ENCODE measurements around the gene SERHL2.
A peak's percentile ranks its signal among the peaks of the same experiment; 100 is the strongest.
"Not testable (repeated sequence)": the region's sequence is repeated elsewhere in the genome, so short reads cannot be mapped to it uniquely, and the experiment has no call there.

SERHL2 gene

GRCh38 chr22:42604403-42604802 lies 50.6 kb downstream of the SERHL2 start:
- no peak for ATAC-seq
- H3K9me3 Mint-ChIP-seq: no peaks in the 10 kb centered on the region
- H3K27me3 Mint-ChIP-seq: no peaks in the 10 kb centered on the region
- H3K4me1 Mint-ChIP-seq: peaks cover 60% of the 10 kb centered on the region
- no peak overlapping the region for H3K27ac Mint-ChIP-seq
- no peak for DNase-seq
- H3K4me3 Mint-ChIP-seq: no peak overlapping the region

- not testable (repeated sequence) for DNase-seq, H3K9me3 Mint-ChIP-seq, ATAC-seq, H3K4me3 Mint-ChIP-seq, H3K27me3 Mint-ChIP-seq
- H3K27ac Mint-ChIP-seq: peak overlapping the region in 1 of 2 donors; percentile 91
- peaks cover 83% of the 10 kb centered on the region for H3K4me1 Mint-ChIP-seq
Measured at GRCh38 chr22:42607641-42608040, 53.9 kb downstream of the SERHL2 start.

- Mint-ChIP-seq H3K4me1 (peaks cover 83% of the 10 kb centered on the region), H3K4me3 (no peak overlapping the region), H3K9me3 (no peaks in the 10 kb centered on the region), H3K27ac (peak overlapping the region; percentile 37 to 78), H3K27me3 (no peaks in the 10 kb centered on the region)
- DNase-seq (no peak), ATAC-seq (no peak)
Measured at GRCh38 chr22:42608136-42608822, 54.5 kb downstream of the SERHL2 start.

- ATAC-seq (peak; percentile 53), DNase-seq (no peak)
- Mint-ChIP-seq H3K27me3 (no peaks in the 10 kb centered on the region), H3K27ac (peak overlapping the region; percentile 37 to 78), H3K4me3 (no peak overlapping the region), H3K9me3 (no peaks in the 10 kb centered on the region), H3K4me1 (peaks cover 83% of the 10 kb centered on the region)
Measured at GRCh38 chr22:42608823-42609361, 55.1 kb downstream of the SERHL2 start.

GRCh38 chr22:42610186-42610585 lies 56.4 kb downstream of the SERHL2 start:
- Mint-ChIP-seq H3K27me3 (no peaks in the 10 kb centered on the region), H3K27ac (peak overlapping the region in 1 of 2 donors; percentile 34), H3K9me3 (no peaks in the 10 kb centered on the region), H3K4me1 (peaks cover 83% of the 10 kb centered on the region), H3K4me3 (no peak overlapping the region)
- DNase-seq: no peak
- ATAC-seq: no peak

GRCh38 chr22:42611051-42611450 lies 57.3 kb downstream of the SERHL2 start:
- Mint-ChIP-seq H3K27me3 (no peaks in the 10 kb centered on the region), H3K4me3 (peak overlapping the region in 1 of 2 donors; percentile 15), H3K9me3 (no peaks in the 10 kb centered on the region), H3K27ac (peak overlapping the region in 1 of 2 donors; percentile 13), H3K4me1 (peaks cover 83% of the 10 kb centered on the region)
- no peak for ATAC-seq
- DNase-seq: no peak

- Mint-ChIP-seq H3K27ac (peak overlapping the region in 1 of 2 donors; percentile 90), H3K27me3 (no peaks in the 10 kb centered on the region), H3K4me3 (peak overlapping the region; percentile 90 to 94), H3K9me3 (no peaks in the 10 kb centered on the region), H3K4me1 (peaks cover 80% of the 10 kb centered on the region)
- DNase-seq (no peak), ATAC-seq (no peak)
Measured at GRCh38 chr22:42612336-42612735, 58.6 kb downstream of the SERHL2 start.

GRCh38 chr22:42613872-42614301 lies 60.1 kb downstream of the SERHL2 start:
- H3K9me3 Mint-ChIP-seq: no peaks in the 10 kb centered on the region
- no peaks in the 10 kb centered on the region for H3K27me3 Mint-ChIP-seq
- peaks cover 73% of the 10 kb centered on the region for H3K4me1 Mint-ChIP-seq
- DNase-seq (no peak), ATAC-seq (no peak)
- H3K27ac Mint-ChIP-seq: peak overlapping the region; percentile 97 to 100
- H3K4me3 Mint-ChIP-seq: peak overlapping the region; percentile 90 to 94

GRCh38 chr22:42614312-42615091 lies 60.7 kb downstream of the SERHL2 start, which contains the start of gene POLDIP3:
Gene POLDIP3 (minus strand): TSS chr22:42614883. CDS start chr22:42614857, 26 bp downstream.
- peak; percentile 78 for ATAC-seq
- H3K27ac Mint-ChIP-seq: peak within 1 kb of the TSS; percentile 100
- peak; percentile 98 to 99 for DNase-seq
- no peaks in the 10 kb centered on the region for H3K9me3 Mint-ChIP-seq
- H3K4me1 Mint-ChIP-seq: peaks cover 67% of the 10 kb centered on the region
- H3K4me3 Mint-ChIP-seq: peak within 1 kb of the TSS; percentile 92 to 94
- H3K27me3 Mint-ChIP-seq: no peaks in the 10 kb centered on the region

- Mint-ChIP-seq H3K4me1 (peaks cover 59% of the 10 kb centered on the region), H3K9me3 (no peaks in the 10 kb centered on the region), H3K27me3 (no peaks in the 10 kb centered on the region), H3K27ac (peak overlapping the region; percentile 100), H3K4me3 (peak overlapping the region; percentile 92 to 94)
- DNase-seq (peak; percentile 90 to 95), ATAC-seq (peak; percentile 87)
Measured at GRCh38 chr22:42615092-42615859, 61.5 kb downstream of the SERHL2 start.

- Mint-ChIP-seq H3K4me3 (peak overlapping the region; percentile 92 to 94), H3K4me1 (peaks cover 54% of the 10 kb centered on the region), H3K27ac (peak overlapping the region in 1 of 2 donors; percentile 100)
- H3K9me3 Mint-ChIP-seq, ATAC-seq, DNase-seq, H3K27me3 Mint-ChIP-seq: not testable (repeated sequence)
Measured at GRCh38 chr22:42615860-42616175, 62.1 kb downstream of the SERHL2 start.

GRCh38 chr22:42617155-42617983 lies 63.6 kb downstream of the SERHL2 start:
- no peaks in the 10 kb centered on the region for H3K9me3 Mint-ChIP-seq
- peak overlapping the region in 1 of 2 donors; percentile 46 for H3K27ac Mint-ChIP-seq
- H3K4me1 Mint-ChIP-seq: peaks cover 44% of the 10 kb centered on the region
- no peaks in the 10 kb centered on the region for H3K27me3 Mint-ChIP-seq
- no peak overlapping the region for H3K4me3 Mint-ChIP-seq
- no peak for ATAC-seq
- no peak for DNase-seq

GRCh38 chr22:42619261-42620063 lies 65.7 kb downstream of the SERHL2 start:
- peak overlapping the region in 1 of 2 donors; percentile 72 for H3K27ac Mint-ChIP-seq
- peaks cover 25% of the 10 kb centered on the region for H3K4me1 Mint-ChIP-seq

GRCh38 chr22:42620084-42620483 lies 66.3 kb downstream of the SERHL2 start:
- Mint-ChIP-seq H3K4me3 (no peak overlapping the region), H3K9me3 (no peaks in the 10 kb centered on the region), H3K27me3 (no peaks in the 10 kb centered on the region), H3K4me1 (peaks cover 21% of the 10 kb centered on the region), H3K27ac (no peak overlapping the region)
- ATAC-seq: no peak
- DNase-seq: no peak

More at GRCh38 chr22:42619261-42620063, 65.7 kb downstream of the SERHL2 start:
- Mint-ChIP-seq H3K27me3 (no peaks in the 10 kb centered on the region), H3K9me3 (no peaks in the 10 kb centered on the region), H3K4me3 (no peak overlapping the region)
- ATAC-seq: no peak
- DNase-seq: no peak
